MM.1S (cell line): ENCODE measurements around the gene GPR61.

Source experiments
- DNase-seq: peaks from one replicate; pipeline ENCODE4 v3.0.0-alpha.2; 2015
- H2AFZ ChIP-seq: fragments of 300-600 bp; sonication (generic); 2 replicates; pipeline ENCODE4 v1.6.0; 2016; ENCODE audit warnings: antibody characterized with exemption, low read length
- H3F3A ChIP-seq: fragments of 300-600 bp; sonication (generic); 2 replicates; pipeline ENCODE4 v1.6.1; 2016; ENCODE audit warnings: mild to moderate bottlenecking, antibody characterized with exemption, low read length, moderate library complexity, mixed read lengths; ENCODE audit not compliant: insufficient read depth
- H3K27ac ChIP-seq: fragments of 300-600 bp; sonication (generic); 2 replicates; pipeline ENCODE4 v1.5.1; 2016; ENCODE audit warnings: mild to moderate bottlenecking, low read length
- H3K27me3 ChIP-seq: fragments of 300-600 bp; sonication (generic); replicated peaks from 2 replicates; pipeline ENCODE4 v1.6.0; 2016; ENCODE audit warnings: low read length; ENCODE audit not compliant: insufficient read depth
- H3K36me3 ChIP-seq: fragments of 300-600 bp; sonication (generic); replicated peaks from 2 replicates; pipeline ENCODE4 v1.6.1; 2016; ENCODE audit warnings: mild to moderate bottlenecking, low read length, mixed read lengths; ENCODE audit not compliant: insufficient read depth
- H3K4me1 ChIP-seq: fragments of 300-600 bp; sonication (generic); 2 replicates; pipeline ENCODE4 v1.6.1; 2016; ENCODE audit warnings: low read length, mixed read lengths
- H3K4me2 ChIP-seq: fragments of 300-600 bp; sonication (generic); 2 replicates; pipeline ENCODE4 v1.6.0; 2016; ENCODE audit warnings: low read depth, low read length
- H3K4me3 ChIP-seq: fragments of 300-600 bp; sonication (generic); 2 replicates; pipeline ENCODE4 v1.5.1; 2016; ENCODE audit warnings: low read length, mixed read lengths
- H3K79me2 ChIP-seq: fragments of 300-600 bp; sonication (generic); 2 replicates; pipeline ENCODE4 v1.6.1; 2016; ENCODE audit warnings: mixed run types, low read length, mixed read lengths
- H3K9ac ChIP-seq: fragments of 300-600 bp; sonication (generic); 2 replicates; pipeline ENCODE4 v1.6.1; 2016; ENCODE audit warnings: low read length, mixed read lengths
- H3K9me2 ChIP-seq: fragments of 300-600 bp; sonication (generic); replicated peaks from 2 replicates; pipeline ENCODE4 v1.6.1; 2016; ENCODE audit warnings: mild to moderate bottlenecking, low read length, mixed read lengths; ENCODE audit not compliant: insufficient read depth
- H3K9me3 ChIP-seq: fragments of 300-600 bp; sonication (generic); replicated peaks from 2 replicates; pipeline ENCODE4 v1.6.1; 2016; ENCODE audit warnings: mild to moderate bottlenecking, low read length, mixed read lengths; ENCODE audit not compliant: insufficient read depth
- H4K20me1 ChIP-seq: fragments of 300-600 bp; sonication (generic); 2 replicates; pipeline ENCODE4 v1.6.1; 2016; ENCODE audit warnings: mild to moderate bottlenecking, low read length, moderate library complexity, mixed read lengths; ENCODE audit not compliant: insufficient read depth
- CTCF ChIP-seq: fragments of 300-600 bp; sonication (generic); IDR thresholded peaks from 2 replicates; pipeline ENCODE4 v1.5.1; 2016; ENCODE audit warnings: antibody characterized with exemption, low read length, mixed read lengths
- EZH2 ChIP-seq: fragments of 300-600 bp; sonication (generic); optimal IDR thresholded peaks from 2 replicates; pipeline ENCODE3; 2017; ENCODE audit warnings: low read depth, mild to moderate bottlenecking, antibody characterized with exemption, low read length, mixed read lengths
- EZH2phosphoT487 ChIP-seq: fragments of 300-600 bp; sonication (generic); IDR thresholded peaks from 2 replicates; pipeline ENCODE4 v1.6.1; 2018; ENCODE audit warnings: antibody characterized with exemption, low read length

The GPR61 gene

GRCh38 chr1:109501644-109502363 lies 37.9 kb upstream of the GPR61 start:
- Histone ChIP-seq H3K9ac (no peak overlapping the region), H3K4me3 (no peak overlapping the region), H3K27me3 (no peaks in the 10 kb centered on the region), H3K27ac (no peak overlapping the region), H3K9me3 (no peaks in the 10 kb centered on the region), H3K9me2 (no peaks in the 10 kb centered on the region), H3K4me1 (no peaks in the 10 kb centered on the region), H2AFZ (no peak overlapping the region), H3K79me2 (no peaks in the 10 kb centered on the region), H4K20me1 (no peaks in the 10 kb centered on the region), H3F3A (no peaks in the 10 kb centered on the region), H3K4me2 (no peak overlapping the region), H3K36me3 (no peaks in the 10 kb centered on the region)
- TF ChIP-seq EZH2phosphoT487 (no peak), CTCF (no peak), EZH2 (no peak)
- DNase-seq = no peak

GRCh38 chr1:109502364-109502851 lies 37.3 kb upstream of the GPR61 start:
- H3K27me3 ChIP-seq = no peaks in the 10 kb centered on the region
- no peak overlapping the region for H3K27ac ChIP-seq
- H3K4me3 ChIP-seq = no peak overlapping the region
- H3F3A ChIP-seq = no peaks in the 10 kb centered on the region
- H3K9me2 ChIP-seq = no peaks in the 10 kb centered on the region
- H2AFZ ChIP-seq = no peak overlapping the region
- no peak overlapping the region for H3K9ac ChIP-seq
- DNase-seq = no peak
- H3K79me2 ChIP-seq = no peaks in the 10 kb centered on the region
- no peak overlapping the region for H3K4me2 ChIP-seq
- H3K9me3 ChIP-seq = no peaks in the 10 kb centered on the region
- no peaks in the 10 kb centered on the region for H4K20me1 ChIP-seq
- H3K36me3 ChIP-seq = no peaks in the 10 kb centered on the region
- TF ChIP-seq EZH2 = no peak
- TF ChIP-seq CTCF = no peak
- no peak for TF ChIP-seq EZH2phosphoT487
- no peaks in the 10 kb centered on the region for H3K4me1 ChIP-seq

- no peak for TF ChIP-seq EZH2
- no peak for TF ChIP-seq CTCF
- no peak for TF ChIP-seq EZH2phosphoT487
- no peaks in the 10 kb centered on the region for H3K79me2 ChIP-seq
- H3F3A ChIP-seq = no peaks in the 10 kb centered on the region
Observed at GRCh38 chr1:109503935-109504334, 35.7 kb upstream of the GPR61 start.

More at GRCh38 chr1:109503935-109504334, 35.7 kb upstream of the GPR61 start:
- Histone ChIP-seq H2AFZ (no peak overlapping the region), H3K4me2 (no peak overlapping the region), H3K9me2 (no peaks in the 10 kb centered on the region), H3K9me3 (no peaks in the 10 kb centered on the region), H3K27me3 (no peaks in the 10 kb centered on the region), H3K9ac (no peak overlapping the region), H3K27ac (no peak overlapping the region), H3K36me3 (no peaks in the 10 kb centered on the region), H3K4me1 (no peaks in the 10 kb centered on the region), H4K20me1 (no peaks in the 10 kb centered on the region), H3K4me3 (no peak overlapping the region)
- no peak for DNase-seq
